NCI-H524 treated with DMSO at 0.1 percent for 48 hours (cell line): Measurements from ENCODE around the gene KCNMA1.

Experiments
- DNase-seq: peaks from one replicate; lab custom pipeline; 2025; lab: John Stamatoyannopoulos, UW

The KCNMA1 gene

GRCh38 chr10:77208684-77209256 lies 428.8 kb downstream of the KCNMA1 start:
- no peak for DNase-seq

- no peak for DNase-seq
Measured at GRCh38 chr10:77207828-77208185, 429.8 kb downstream of the KCNMA1 start.

GRCh38 chr10:77207182-77207827 lies 430.3 kb downstream of the KCNMA1 start:
- DNase-seq, result no peak

- no peak for DNase-seq
Measured at GRCh38 chr10:77205135-77205534, 432.5 kb downstream of the KCNMA1 start.

GRCh38 chr10:77204171-77204570 lies 433.4 kb downstream of the KCNMA1 start:
- DNase-seq, result no peak

- DNase-seq, result no peak
Measured at GRCh38 chr10:77202857-77203256, 434.8 kb downstream of the KCNMA1 start.

- no peak for DNase-seq
Measured at GRCh38 chr10:77201135-77202106, 436.2 kb downstream of the KCNMA1 start.

- DNase-seq, result no peak
Measured at GRCh38 chr10:77197544-77197943, 440.1 kb downstream of the KCNMA1 start.

- no peak for DNase-seq
Measured at GRCh38 chr10:77196614-77197013, 441.0 kb downstream of the KCNMA1 start.

GRCh38 chr10:77195101-77195500 lies 442.5 kb downstream of the KCNMA1 start:
- DNase-seq, result no peak

GRCh38 chr10:77193001-77193400 lies 444.6 kb downstream of the KCNMA1 start:
- no peak for DNase-seq

GRCh38 chr10:77192402-77192801 lies 445.2 kb downstream of the KCNMA1 start:
- no peak for DNase-seq

GRCh38 chr10:77191324-77192049 lies 446.1 kb downstream of the KCNMA1 start:
- DNase-seq, result no peak

- no peak for DNase-seq
Measured at GRCh38 chr10:77190291-77190690, 447.3 kb downstream of the KCNMA1 start.

- DNase-seq, result no peak
Measured at GRCh38 chr10:77189520-77189919, 448.1 kb downstream of the KCNMA1 start.

GRCh38 chr10:77189075-77189474 lies 448.5 kb downstream of the KCNMA1 start:
- DNase-seq, result no peak

- no peak for DNase-seq
Measured at GRCh38 chr10:77188521-77188920, 449.1 kb downstream of the KCNMA1 start.

- DNase-seq, result no peak
Measured at GRCh38 chr10:77188000-77188395, 449.6 kb downstream of the KCNMA1 start.

GRCh38 chr10:77187376-77187999 lies 450.1 kb downstream of the KCNMA1 start:
- DNase-seq, result no peak

GRCh38 chr10:77186936-77187335 lies 450.7 kb downstream of the KCNMA1 start:
- no peak for DNase-seq

- no peak for DNase-seq
Measured at GRCh38 chr10:77185696-77186095, 451.9 kb downstream of the KCNMA1 start.

GRCh38 chr10:77182803-77183202 lies 454.8 kb downstream of the KCNMA1 start:
- DNase-seq, result no peak
